Hematopoietic multipotent progenitor cell treated with erythropoietin and hydrocortisone succinate and interleukin-3 and kit ligand, for 8 days (in vitro differentiated cells): ENCODE results near the gene PNMA5.
"Not testable (repeated sequence)": the region's sequence is repeated elsewhere in the genome, so short reads cannot be mapped to it uniquely, and the experiment has no call there.

Source experiments
- DNase-seq: peaks from one replicate; pipeline ENCODE4 v3.0.0-alpha.2; 2015

Gene PNMA5

DNA sequence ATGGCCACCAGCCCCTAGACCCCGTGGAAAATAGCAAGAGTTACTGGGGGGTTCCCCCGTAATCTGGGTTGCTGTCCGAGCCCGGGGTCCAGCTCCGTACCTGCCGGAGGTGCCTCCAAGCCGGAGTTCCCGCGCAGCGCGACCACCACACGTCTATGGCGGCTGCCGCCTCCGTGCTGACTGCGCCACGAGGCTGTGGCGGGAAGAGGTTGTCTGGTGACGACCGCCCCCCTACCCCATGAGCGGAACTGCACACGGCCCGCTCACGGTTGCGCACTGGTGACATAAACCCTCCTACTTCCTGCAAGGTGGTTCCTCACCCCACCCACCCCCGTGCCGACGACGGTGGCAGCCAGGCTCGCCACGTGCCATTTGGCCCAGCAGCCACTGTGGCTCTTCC, at the start of gene PNMA5:
Gene PNMA5, minus strand, starts transcription at position 184 of the 400 bp plus-strand sequence. CDS start 2,518 bp downstream, outside the sequence.
- no peak for DNase-seq

GRCh38 chrX:153032397-153033118, 38.6 kb upstream of the PNMA5 start:
- DNase-seq, result peak; percentile 68

DNA sequence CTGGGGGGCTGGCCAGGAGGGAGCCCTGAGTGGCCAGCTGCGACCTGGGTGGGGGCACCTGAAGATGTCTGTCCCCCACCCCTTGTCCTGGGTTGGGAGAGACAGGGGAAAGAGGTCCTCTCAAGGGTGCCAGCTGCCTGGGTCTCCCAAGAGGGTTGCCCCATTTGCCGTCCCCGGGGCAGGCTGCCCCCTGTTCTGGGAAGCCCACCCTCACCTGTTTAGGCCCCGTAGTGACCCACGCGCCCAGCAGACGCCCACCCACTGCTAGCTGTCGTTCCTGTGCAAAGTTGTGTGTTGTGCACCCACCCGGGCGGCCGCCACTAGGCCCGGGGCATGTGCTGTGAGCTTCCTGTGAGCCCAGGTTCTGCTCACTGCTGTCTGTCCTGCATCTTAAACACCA, 36.9 kb upstream of the PNMA5 start:
- DNase-seq, result no peak

GRCh38 chrX:153029875-153030274, 36.0 kb upstream of the PNMA5 start:
- DNase-seq, result no peak

- no peak for DNase-seq
These were observed 35.2 kb upstream of the PNMA5 start for GRCh38 chrX:153029162-153029561.

- DNase-seq, result not testable (repeated sequence)
These were observed 34.6 kb upstream of the PNMA5 start for GRCh38 chrX:153028487-153028886.

- DNase-seq, result not testable (repeated sequence)
These were observed 32.6 kb upstream of the PNMA5 start for GRCh38 chrX:153026501-153026900.

DNA sequence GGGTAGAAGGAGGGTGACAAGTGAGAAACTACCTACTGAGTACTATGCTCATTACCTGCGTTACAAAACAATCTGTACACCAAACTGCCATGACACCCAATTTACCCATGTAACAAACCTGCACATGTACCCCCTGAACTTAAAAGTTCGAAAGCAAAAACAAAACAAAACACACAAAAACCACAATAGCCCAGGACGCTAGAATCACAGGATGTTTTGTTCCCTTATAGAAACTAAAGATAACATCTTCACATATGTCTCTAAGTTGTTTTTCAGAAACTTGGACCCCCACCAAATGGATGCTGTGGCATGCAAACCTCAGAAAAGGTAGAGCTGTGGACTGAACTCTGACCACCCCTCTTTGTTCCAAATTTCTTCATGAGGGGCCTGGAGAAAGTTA, 25.2 kb upstream of the PNMA5 start:
- no peak for DNase-seq

- not testable (repeated sequence) for DNase-seq
These were observed 23.3 kb upstream of the PNMA5 start for GRCh38 chrX:153017174-153017573.

DNA sequence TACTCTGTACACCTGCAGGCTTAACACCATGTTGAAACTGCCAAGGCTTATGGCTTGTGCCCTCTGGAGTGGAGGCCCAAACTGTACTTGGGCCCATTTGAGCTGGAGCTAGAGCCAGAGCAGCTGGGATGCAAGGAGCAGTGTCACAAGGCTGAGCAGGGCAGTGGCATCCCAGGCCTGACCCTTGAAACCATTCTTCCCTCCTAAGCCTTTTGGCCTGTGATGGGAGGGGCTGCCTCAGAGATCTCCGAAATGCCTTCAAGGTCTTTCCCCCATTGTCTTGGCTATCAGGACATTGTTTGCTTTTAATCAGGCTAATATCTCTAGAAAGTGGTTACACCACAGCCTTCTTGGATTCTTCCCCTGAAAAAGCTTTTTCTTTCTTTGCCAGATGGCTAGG, 10.9 kb upstream of the PNMA5 start:
- no peak for DNase-seq

DNA sequence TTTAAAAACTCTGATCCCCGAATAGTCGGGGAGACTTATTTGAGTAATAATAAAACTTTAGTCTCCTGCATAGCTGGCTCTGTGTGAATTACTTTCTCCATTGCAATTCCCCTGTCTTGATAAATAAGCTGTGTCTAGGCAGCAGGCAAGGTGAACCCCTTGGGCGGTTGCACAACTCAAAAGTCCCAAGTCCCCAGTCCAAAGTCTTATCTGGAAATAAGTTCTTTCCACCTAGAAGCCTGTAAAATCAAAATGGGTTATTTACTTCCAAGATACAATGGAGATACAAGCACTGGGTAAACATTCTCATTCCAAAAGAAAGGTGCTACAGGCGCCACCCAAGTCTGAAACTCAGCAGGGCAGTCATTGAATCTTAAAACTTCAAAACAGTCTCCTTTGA, 10.1 kb upstream of the PNMA5 start:
- DNase-seq, result no peak

- not testable (repeated sequence) for DNase-seq
These were observed 8.3 kb upstream of the PNMA5 start for GRCh38 chrX:153002182-153002581.

GRCh38 chrX:152997337-152997736, 3.4 kb upstream of the PNMA5 start:
- no peak for DNase-seq

DNA sequence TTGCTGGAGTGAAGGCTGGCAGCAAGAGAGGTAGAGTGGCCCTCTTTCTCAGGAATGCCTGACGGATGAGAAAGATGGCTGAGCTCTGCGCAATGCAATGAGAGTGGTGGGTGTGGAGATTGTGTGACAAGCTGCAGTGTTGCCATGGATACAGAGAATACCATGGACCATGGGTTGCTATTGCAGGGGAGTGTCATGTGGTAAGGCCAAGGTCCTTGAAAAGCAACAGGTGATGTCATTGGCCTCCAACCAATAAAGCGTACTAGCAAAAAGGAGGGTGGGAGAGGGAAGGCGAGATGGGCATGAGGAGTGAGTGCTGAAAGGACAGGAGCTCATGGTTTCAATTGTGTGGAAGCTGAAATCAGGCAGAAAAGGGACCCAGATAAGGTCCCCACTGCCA, 1.8 kb downstream of the PNMA5 start:
- DNase-seq, result no peak

DNA sequence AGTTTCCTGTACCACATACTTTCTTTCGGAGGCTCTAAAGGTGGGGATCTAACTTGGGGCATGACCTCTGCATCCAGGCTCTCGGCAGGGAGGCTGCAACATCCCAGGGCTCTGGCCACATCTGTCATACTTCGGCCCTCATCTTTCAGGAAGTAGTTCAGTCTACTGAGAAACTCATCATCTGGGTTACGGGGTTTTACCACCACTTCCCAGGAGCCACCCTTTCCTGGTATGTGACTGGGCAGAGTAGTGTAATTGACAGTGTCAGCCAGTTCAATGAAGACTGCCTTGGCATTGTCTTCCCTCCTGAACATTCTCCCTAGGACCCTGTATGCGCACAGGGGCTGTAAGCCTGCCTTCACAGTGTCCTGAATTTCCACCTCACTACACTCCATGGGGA, 2.8 kb downstream of the PNMA5 start:
- no peak for DNase-seq

DNA sequence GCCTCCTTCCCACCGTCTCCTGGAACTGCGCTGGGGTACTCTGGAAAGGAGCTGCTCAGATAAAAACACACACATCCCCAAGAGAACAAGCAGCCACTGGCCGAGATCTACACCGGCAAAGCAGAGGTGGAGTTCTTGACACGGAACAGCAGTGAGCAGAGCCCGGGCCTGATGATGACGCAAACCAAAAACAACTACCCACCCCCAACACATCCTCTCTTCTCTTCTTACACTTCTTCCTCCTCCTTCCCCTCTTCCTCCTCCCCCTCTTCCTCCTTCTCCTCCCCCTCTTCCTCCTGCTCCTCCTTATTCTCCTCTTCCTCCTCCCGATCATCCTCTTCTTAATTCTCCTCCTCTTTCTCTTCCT, 4.6 kb downstream of the PNMA5 start:
- no peak for DNase-seq

DNA sequence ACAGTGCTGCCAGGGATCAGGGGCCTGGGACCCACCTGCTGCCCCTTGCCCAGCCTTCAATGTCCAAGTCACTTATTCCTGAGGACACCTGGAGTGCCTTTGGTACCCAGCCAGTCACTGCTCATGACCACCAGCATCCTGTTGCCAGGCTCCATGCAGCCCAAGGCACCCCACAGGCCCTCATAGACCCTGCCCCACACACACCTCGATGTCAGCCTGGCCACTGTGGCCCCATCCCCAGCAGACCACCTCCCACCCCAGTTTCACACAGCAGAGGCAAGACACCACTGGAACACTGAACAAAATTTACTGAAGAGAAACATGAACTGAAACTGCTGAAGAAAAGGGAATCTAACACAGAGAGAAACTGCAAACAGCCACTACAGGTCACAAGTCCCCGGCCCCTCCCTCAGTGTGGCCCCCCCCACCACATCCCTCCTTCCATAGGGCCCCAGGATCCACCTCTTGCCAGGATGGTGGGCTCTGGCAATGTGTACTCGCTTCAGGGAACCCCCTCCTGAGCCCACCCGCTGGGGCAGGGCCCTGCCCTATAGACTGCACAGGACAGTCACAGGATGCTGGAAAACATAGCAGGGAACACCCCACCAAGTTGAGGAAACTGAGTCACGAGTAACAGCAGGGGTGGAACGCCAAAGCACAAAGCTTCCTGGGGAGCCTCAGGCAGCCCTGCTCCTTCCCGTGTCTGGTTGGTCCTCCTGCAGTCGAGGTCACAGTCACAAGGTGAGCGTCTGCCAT, 5.2 kb downstream of the PNMA5 start:
- no peak for DNase-seq

DNA sequence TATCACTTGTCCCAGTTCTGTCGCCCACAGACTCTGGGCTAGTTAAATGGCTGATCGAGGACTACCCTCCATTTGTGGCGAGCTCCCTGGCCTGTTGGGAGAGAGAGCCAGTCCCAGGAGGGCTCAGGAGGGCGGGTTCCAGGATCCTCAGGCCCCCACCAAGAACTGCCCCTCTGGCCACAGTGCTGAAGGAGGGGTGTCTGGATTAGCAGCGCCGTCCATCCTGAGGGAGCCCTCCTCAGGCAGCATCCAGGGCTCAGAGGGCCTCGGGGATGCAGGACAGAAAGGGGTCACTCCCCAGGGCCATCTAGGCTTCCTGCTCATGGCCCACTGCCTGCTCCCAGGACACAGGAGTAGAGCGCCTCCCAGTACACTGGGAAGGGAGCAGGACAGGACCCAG, 6.1 kb downstream of the PNMA5 start:
- DNase-seq, result no peak

DNA sequence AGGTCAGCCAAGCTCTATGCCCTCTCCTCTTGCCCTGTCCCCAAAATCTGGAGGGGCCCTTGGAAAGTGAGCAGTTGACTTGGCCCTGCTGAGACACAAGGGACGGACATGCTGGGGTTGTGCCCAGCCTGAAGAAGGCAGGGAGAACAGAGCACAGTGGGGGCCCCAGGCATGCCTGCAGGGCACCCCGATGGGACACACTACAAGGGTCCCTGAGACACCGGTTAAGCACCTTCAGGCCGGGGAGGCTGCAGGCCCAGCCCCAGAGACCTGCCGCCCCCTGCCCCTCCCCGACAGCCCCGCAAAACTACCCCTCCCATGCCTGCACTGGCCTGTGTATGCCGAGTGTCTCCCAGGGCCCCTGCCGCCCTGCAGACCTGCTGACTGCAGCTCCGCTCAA, 6.8 kb downstream of the PNMA5 start:
- not testable (repeated sequence) for DNase-seq

GRCh38 chrX:152985383-152985782, 8.5 kb downstream of the PNMA5 start:
- DNase-seq, result not testable (repeated sequence)

DNA sequence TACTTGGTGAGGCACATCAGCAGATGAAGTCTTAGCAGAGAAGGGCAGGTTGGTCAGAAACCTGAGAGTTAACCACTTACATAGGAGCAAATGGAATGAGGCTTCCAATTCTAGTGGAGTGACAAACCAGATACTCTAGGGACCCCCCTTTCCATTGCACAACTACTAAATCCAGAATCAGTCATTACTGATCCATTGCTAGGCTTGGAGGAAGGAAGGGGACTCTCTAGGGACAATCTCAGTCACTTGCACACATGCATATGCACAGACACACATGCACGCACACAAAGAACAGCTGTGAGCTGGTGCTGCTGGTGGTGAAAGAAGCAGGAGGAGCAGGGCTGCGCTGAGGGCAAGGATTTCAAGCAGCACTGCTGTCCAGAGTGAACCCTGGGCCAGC, 25.7 kb downstream of the PNMA5 start:
- DNase-seq, result no peak

DNA sequence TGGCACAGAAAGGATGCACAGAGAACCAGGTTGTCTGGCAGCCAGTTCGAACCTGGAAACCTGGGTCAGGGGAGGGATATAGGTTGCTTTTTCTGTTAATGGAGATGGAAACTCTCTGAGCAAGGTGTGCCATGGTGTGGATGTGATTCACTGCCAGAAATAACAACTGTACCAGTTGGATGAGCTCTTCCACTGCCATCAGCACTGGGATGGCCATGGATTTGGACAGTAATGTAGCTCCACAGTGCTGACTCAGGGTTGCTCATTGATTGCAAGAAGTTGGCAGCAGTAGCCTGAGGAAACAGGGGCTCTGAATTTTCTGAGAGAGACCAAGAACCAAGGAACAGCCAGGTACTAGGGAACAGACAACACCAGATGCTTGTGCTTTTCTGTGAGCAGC, 33.8 kb downstream of the PNMA5 start:
- no peak for DNase-seq

GRCh38 chrX:152959626-152960025, 34.3 kb downstream of the PNMA5 start:
- DNase-seq, result no peak
